Cardiac fibroblast (primary cell): ENCODE results near the gene PKIG.

Experiments used
- DNase-seq, 2 donors: peaks; one replicate each; pipeline versions ENCODE4 v3.0.0 to v3.0.0-alpha.2; 2010; ENCODE audit warnings: low read depth in 2 of 2
- H3K4me3 ChIP-seq, 2 donors: replicated peaks in 1 of 2; 1 replicate in 1 of 2; 2 replicates in 1 of 2; pipeline ENCODE4 v1.5.1; 2011; ENCODE audit warnings: low read depth in 2 of 2, low read length in 2 of 2, mild to moderate bottlenecking in 2 of 2, moderate library complexity in 1 of 2
- CTCF ChIP-seq: IDR thresholded peaks from one replicate; pipeline ENCODE4 v1.5.1; 2011; ENCODE audit warnings: low read depth, mild to moderate bottlenecking, low read length, inconsistent platforms

The PKIG gene

GRCh38 chr20:44615876-44616603 is 33.7 kb downstream of the PKIG start:
- TF ChIP-seq CTCF = no peak
- DNase-seq = no peak
- H3K4me3 ChIP-seq = no peak overlapping the region

- TF ChIP-seq CTCF = no peak
- DNase-seq = no peak
- no peak overlapping the region for H3K4me3 ChIP-seq
These were observed 34.2 kb downstream of the PKIG start for GRCh38 chr20:44616604-44616964.

GRCh38 chr20:44618318-44618731 is 35.9 kb downstream of the PKIG start:
- H3K4me3 ChIP-seq = no peak overlapping the region
- no peak for TF ChIP-seq CTCF
- no peak for DNase-seq

GRCh38 chr20:44619294-44619693 is 36.9 kb downstream of the PKIG start:
- H3K4me3 ChIP-seq = no peak overlapping the region
- no peak for TF ChIP-seq CTCF
- DNase-seq = no peak

GRCh38 chr20:44620030-44620429 is 37.7 kb downstream of the PKIG start:
- no peak for TF ChIP-seq CTCF
- DNase-seq = no peak
- no peak overlapping the region for H3K4me3 ChIP-seq

- H3K4me3 ChIP-seq = no peak overlapping the region
- no peak for TF ChIP-seq CTCF
- no peak for DNase-seq
These were observed 38.9 kb downstream of the PKIG start for GRCh38 chr20:44621325-44621724.

- no peak overlapping the region for H3K4me3 ChIP-seq
- no peak for TF ChIP-seq CTCF
- no peak for DNase-seq
These were observed 39.6 kb downstream of the PKIG start for GRCh38 chr20:44621939-44622338.
